NCI-H2107 (cell line): ENCODE measurements around the gene CNTFR.

Experiments
- DNase-seq: peaks from one replicate; lab custom pipeline; 2025; lab: John Stamatoyannopoulos, UW

The CNTFR gene

DNA sequence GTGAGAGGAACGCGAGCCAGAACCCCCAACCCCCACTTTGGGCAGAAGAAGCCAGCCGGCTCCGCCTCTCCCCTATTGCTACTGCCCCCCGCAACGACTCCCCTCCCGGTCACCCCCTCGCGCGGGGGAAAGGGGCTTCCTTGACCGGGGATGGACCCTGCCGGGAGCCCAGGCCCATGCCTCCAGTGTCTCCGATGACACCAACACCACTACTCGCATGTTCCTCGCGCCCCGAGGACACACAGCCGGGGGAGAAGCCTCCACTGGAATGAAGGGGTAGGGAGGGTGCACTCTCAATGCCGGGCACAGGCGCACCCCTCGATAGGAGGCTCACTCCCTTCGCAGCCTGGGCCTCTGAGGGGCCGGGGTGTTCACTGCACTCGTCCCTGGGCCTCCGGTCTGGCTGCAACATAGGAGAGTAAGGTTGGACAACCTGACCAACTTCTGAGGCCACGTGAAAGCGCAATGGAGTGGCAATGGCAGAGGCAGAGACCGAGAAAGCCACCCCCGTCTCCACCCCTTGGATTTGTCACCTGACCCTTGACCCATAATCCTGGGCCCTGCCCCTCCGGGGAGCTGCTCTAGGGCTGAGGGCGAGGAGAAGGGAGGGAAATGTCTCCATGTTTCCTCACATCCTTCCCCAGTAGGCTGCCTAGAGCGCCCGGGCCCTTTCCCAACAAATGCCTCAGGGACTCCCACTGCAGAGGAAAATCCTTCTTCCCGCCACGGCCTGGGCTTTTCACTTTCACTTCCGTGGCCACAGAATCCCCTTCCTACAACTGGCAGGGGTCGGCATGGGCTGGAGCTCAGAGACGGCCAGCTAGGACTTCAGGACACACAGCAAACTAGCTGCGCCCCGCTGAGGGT is 1.1 kb upstream of the CNTFR start:
- DNase-seq: no peak

DNA sequence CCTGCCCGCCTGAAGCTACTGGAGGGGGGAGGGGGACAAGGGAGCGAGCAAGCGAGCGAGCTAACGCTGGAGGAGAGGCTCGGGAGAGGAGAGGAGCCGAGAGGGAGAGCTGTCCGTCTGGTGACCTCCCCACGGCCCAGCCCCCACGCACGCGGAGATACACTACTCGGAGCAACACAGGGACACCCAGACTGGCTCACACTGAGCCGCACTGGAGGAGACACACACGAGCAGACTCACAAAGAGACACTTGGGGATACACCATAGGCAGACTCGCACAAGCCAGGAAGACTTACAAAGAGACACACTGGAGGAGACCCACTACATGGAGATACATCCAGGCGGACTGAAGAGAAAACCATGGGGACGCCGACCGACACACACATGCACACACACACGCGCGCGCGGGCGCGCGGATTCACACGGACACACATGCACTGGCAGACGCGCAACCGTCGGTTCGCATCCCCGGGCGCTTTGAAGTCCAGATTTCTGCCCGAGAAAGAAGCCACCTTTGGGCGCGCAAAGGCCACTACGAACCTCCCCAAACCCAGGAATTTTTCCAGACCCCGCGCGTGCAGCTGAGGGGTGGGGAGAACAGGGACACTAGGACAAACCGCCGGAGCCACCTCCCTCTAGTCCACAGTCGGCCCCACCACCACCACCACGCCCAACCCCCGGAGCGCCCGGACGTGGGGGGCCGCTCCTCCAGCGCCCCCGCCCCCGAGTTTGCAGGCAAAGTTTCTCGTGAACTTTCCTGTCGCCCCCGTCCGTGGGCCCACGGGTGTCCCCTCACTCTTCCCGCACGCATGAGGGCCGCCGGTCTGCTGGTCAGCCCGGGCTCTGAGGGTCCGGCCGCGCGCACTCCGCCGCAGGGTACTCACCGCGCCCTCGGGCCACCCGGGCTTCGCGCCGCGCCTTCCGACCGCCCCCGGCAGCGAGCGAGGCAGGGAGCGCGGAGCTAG is 571 bp downstream of the CNTFR start:
- DNase-seq: no peak

DNA sequence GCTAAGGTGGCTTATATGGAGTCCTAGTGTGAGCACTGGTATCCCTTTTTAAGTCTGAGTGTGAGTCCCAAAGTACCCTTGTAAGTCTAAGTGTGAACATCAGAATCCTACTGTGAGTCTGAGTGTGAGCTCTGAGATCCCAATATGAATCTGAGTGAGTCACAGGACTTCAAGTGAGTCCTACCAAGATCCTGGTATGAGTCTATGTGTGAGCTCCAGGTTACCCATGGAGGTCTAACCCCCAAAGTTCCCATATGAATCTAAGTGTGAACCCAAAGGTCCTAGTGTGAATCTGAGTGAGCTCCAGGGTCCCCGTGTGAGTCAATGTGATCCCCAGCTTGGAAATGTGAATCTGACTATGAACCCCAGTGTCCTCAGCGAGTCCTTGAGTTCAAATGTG is 2.3 kb downstream of the CNTFR start:
- DNase-seq: no peak

DNA sequence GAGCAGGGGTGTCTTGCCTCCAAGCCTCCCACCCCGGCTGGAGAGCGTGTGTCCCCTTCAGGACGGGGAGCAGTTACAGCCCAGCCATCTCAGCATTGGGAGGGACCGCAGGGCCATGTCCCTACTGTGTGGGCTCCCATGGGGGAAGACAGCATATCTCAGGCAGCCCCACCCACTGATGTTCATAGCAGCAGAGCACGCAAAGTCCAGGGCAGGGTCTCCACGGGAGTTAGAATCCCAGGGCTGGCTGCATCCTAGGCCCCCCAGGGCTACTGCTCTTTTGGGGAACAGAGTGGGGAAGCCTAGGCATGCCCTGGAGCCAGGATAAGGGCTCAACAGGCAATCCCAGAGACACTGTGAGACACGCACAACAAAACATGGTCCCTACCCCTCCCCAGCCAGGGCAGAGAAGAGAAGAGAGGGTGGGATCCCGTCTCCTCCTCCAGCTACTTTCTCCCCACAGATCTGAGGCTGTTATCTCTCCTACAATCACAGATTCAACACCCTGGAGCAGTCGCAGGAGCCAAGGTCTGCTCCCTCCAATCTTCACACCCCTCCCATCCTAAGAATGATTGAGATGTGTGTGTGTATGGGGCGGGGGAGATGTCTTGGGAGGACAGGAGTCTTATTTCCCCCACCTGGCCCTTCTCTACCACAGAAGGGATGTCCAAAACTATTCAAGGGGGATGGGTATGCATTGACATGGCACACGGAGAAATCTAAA is 3.4 kb downstream of the CNTFR start:
- no peak for DNase-seq

DNA sequence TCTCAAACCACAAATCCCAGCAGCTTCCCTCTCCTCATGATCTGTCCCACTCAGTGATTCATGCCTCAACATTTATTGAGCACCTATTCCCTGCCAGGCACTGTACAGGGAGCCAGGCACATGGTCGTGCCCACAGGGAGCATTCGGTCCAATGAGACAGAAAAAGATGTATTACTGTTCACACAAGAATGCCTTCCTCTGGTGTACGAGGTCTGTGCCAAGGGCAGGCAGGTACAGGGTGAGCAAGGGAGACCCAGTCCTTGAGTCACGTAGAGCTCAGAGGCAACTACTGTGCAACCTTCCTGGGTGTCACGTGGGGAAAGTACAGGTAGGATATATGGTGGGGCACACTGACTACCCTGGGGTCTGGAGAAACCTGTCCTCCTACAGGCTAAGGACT is 4.6 kb downstream of the CNTFR start:
- no peak for DNase-seq

DNA sequence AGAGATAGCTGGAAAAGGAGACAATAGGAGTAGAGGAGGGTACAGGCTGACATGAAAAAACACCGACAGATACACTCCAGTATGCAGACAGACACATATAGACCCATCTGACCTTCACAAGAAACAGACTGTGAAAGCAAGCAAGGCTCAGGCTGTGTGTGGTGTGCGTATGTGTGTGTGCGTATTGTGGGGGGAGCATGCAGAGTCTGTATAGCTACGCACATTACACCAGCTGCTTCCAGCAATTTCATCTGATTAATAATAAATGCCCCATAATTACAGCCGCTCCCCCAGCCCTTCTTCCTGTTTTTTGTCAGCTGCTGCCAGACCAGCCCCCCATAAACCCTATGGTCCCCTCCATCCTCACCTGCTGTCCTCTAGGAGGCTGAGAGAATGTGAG is 6.7 kb downstream of the CNTFR start:
- DNase-seq: no peak

DNA sequence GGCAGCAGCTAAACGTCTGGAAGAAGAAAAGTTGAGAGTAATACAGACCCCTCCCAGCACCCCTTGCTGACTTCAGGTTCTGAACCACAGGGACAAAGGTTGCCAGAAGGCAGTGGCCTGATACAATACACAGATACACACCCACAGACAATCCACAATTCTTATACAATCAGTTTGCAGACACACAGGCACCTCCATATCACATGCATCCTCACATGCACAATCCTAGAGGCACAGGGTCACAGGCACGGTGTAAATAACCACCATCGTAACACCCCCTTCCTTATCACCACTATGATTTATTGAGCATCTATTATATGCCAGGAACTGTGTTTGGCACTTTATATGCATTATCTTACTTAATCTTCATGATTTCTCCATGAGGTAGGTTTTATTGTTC is 8.2 kb downstream of the CNTFR start:
- no peak for DNase-seq

DNA sequence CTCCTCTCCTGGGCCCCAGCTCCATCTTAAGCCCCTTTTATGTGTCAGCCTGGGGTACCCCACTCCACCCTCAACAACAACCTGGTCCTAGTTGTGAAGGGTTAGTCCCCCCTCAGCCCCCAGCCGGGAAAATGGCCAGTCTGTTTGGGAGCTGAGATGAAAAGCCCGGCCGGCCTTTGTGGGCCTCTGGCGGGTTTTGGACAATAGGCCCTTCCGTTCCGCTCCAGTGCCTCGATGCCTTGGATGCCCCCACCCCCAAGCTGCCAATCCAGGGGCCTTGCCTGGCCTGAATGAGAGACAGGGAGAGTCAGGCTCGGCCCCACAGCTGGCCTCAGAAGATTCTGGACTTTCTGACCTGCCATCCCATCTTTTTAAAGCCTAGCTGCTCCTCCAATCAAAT is 9.2 kb downstream of the CNTFR start:
- no peak for DNase-seq

DNA sequence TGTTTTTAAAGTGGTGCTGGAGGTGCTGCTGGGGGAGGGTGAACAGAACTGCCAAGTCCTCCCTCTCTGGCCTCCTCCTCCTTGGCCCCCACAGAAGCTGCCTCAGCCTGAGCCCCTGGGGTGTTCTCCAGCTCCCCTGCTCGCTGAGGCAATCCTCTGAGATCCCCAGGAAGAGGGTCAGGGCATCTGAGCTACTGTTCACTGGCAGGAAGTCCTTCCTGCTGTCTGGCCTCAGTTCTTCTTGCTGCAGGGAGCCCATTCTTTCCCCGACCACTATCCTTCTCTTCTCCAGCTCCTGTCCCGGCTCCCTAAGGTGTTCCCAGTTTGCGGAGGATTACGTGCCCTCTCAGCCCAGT is 9.7 kb downstream of the CNTFR start:
- DNase-seq: no peak

DNA sequence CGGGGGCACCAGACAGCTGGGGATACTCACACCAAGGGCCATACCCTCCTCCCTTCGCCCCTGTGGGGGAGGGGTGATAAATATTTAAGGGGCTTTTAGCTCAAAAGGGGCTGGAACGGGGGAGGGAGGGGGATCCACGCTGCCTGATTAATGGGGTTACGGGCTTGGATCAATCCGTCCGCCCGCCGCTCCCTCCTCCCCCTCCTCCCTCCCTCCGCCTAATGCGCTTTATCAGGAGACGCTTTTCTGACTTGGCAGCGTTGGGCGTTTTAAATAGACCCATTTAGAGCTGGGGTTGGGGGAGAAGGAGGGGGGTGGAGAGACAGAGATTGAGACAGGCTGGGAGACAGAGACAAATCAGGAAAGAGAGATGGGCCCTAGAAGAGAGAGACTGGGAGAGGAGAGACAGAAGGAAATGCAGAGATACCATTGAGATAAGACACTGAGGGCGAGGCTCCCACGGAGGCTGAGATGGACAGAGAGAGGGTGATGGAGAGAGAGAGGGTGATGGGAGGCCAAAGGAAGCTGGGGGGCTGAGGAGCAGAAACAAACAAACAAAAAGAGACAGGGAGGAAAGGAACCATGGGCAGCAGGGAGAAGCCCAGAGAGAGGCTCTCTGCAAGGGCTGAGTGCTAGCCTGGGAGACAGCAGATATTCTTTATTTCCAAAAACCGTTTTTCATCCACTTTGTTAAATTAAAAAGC is 10.3 kb downstream of the CNTFR start:
- DNase-seq: no peak

DNA sequence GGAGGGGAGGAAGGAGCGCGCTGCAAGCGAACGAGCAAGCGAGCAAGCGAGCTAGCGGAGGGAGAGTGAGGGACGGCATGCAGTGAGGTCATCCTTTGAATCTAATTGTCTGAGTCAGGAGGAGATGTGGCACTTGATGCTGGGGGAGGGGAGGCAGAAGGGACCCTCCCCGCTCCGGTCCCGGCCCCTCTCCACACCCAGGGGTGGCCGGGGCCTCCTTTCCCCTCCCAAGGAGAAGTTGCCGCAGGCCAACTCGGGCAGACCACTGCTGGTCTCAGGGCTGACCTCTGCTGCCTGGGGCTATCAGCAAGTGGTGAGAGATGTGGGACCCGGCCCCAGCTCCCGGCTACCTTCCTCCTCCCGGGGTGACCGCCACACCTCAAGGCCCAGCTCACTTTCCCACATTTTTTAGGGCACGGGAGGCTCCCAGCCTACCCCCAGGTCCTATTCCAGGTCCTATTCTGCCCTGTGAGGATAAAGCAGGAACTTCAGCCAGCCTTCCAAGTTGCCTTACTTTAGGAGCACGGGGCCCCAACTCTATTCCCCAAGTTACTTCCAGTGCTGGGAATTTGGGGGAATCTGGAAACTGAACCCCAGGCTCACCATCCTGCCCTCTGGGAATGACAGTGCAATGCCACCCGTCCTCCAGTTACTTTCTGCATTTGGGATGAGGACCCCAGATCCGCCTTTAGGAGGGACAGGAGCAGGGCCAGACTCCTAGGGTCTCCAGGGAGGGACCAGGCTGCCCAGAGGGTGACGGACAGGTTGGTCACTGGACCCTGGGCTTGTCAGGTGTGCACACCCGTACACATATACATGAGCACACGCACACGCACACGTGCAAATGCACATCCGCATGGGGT is 11.1 kb downstream of the CNTFR start:
- no peak for DNase-seq

DNA sequence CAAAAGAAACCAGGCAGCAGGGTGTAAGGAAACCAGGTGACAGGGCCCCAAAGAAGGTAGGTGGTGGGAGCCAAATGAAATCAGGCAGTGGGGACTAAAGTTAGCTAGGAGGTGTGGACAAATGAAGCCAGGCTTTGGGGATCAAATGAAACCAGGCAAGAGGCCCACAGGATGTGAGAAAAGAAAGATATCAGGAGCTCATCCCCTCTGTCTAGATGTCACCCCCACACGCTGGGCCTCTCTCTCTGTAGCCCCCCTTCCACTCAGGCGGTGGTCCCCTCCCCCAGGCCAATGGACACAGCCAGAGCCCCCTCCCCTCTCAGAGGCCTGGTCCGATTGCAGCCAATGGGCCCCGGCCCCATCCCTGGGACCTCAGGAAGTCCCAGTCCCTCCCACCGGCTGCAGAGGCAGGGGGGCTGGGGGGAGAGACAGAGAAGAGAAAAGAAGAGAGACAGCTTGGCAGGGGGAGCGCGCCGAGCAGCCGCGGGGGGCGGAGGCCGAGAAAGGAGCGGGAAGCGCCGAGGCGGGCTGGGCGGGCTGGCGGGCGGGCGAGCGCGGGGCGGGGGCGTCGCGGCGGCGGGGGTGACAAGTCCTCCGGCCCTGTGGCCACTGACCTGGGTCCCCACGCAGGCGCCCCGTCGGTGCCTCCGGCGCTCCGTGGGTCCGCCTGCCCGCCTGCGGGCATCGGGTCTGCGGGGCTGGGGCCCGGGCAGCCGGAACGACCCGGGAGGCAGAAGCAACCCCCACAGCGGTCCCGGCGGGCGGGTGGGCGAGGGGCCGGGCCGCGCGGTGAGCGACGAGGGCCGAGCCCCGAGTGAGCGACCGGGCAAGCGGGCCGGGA is 11.9 kb downstream of the CNTFR start:
- DNase-seq: no peak

DNA sequence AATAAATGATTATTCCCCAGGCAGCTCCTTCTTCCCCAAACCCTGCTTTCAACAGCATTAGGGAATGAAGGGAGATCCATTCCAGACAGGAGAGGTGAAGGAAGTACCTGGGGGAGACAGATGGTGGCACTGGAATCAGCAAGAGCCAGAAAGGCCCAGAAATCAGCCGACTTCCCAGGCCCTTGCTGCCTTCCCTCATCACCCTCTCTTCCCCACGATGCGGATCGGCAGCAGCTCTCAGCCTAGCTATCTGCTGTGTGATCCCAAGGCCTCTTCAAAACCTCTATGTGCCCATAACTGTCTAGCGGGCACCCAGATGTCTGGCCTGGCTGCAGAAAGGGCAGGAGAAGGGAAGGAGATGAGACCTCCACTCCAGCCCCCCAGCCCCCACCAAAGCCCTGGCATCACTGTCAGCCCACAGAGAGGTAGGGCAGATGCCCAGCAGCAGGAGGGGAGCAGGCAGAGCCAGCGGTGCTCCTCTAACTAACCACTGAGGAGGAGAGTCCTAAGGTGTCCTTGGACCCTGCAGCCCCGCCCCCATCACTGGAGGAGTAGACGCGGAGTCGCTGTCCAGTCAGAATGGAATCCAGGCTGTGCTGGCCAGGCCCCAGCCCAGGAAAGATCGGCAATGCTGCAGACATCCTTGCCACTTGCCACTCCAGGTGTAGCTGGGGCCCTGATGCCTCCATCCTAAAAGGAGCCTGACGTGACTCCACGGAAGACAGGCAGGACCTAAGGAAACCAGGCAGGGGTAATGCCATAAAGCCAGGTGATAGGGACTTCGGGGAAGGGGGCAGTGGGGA is 12.7 kb downstream of the CNTFR start:
- no peak for DNase-seq

DNA sequence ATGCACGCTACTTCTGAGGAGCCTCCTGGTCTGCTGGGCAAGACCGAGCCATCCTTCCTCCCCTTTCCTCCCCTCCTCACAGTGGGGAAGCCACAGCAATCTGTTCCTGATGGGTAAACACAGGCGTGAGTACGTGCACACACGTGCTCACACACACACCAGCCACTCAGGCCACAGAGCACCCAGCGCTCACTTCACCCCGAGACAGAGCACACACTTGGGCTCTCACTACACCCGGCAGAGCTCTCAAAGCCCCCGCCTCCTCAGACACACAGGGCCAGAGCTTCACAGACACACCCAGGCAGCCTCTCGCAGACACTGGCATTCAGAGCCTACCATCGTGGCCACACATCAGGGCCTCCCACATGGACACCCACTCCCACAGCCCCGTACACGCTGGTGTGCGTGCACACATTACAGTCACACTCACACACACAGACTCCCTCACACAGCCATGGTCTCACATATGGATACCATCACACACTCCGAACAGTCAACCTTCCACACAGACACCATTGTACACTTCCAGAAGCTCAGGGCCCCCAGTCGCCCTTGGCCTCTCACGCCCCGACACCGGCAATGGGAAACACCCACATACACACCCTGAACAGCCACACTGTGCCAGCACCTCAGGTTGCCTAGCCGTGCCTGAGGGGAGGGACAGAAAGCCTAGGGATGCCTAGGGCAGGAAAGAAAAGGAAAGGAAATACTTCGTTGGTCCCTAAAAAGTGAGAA is 13.5 kb downstream of the CNTFR start:
- DNase-seq: no peak

DNA sequence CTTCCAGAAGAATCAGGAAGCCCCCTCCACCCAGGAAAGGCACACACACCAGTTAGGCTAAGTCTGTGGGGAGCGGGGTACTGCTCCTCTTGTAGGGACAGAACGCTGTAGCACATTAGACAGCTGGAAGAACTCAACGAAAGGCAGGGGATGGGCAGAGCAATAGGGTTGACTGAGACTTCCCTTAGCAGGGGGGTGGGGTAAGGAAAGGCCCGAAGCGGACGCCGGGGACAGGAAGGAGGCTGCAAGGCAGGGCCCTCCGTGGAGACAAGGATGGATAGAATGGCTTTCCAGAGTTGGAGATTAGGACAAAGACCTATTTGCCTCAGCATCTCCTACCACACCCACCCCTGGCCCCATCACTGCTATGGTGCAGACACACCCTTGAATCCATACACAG is 14.3 kb downstream of the CNTFR start:
- DNase-seq: no peak

DNA sequence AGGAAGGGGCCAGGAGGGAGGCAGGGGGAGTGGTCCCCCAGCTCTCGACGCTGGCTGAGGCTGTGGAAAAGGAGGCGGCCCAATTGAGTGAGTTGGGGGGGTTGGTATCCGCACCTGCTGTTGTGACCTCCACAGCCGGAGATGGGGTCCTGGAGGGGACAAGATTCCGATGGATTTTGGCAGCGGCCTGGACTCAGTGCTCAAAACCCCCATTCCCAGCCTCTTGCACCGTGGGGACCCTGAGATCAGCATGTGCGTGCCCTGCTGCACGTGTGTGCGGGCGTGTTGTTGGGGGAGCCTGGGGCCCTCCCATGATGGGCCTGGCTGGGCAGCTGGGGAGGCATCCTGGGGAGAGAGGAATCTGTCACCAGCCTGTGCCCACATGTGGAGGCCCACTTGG is 15.0 kb downstream of the CNTFR start:
- no peak for DNase-seq

DNA sequence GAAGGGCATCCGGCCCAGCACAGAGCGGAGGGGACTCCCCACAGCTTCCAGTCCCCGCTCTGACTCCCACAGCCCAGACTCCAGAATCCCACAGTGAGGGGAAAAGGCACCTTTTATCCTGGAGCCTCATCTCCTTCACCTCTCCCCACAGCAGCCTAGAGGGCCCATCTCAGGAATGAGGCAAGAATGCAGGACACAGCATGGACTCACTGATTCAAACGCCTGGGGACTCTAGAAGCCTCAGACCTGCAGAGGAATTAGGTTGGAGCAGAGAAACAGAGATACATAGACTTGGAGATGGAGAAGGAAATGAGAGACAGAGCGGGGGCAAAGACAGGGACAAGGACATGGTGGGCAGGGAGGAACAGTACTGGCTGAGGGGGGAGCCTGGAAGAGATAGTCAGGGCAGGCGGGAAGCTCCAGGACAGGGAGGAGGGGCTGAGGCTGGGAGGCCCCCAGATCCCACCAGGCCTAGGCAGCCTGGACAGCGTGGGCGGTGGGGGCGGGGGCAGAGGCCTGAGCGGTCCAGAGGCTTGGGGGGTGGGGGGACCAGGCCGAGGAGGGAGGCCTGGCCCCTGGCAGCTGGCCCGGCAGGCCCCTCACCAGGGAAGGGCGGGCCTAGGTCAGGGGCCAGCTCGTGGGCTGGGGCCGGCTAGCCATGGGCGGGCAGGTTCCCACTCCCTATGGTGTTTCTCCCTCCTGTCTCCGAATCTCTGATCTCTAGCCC is 15.8 kb downstream of the CNTFR start:
- DNase-seq: no peak

DNA sequence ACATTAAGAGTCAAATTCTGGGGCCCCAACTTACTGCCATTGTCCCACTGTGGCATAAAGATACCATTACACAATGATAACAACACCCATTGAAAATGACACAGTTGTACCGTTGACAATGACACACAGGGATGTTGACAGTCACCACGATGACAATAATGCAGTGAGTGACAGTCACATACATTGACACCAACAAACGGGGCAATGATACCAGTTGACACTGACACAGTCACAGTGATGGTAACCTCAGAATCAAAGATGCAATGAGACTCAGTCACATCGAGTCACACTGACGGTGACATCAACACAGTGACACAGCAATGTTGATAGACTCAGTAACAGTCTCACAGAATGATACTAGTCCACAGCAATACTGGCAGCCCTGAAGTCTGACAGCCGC is 16.9 kb downstream of the CNTFR start:
- DNase-seq: no peak
